GM18507 (cell line): ENCODE data around the gene MTMR1.

Experiments
- DNase-seq: peaks from one replicate; pipeline ENCODE4 v3.0.0; 2011; ENCODE audit warnings: low read depth; ENCODE audit not compliant: insufficient read length; ENCODE audit errors: extremely low spot score
- FAIRE-seq: peaks from 2 replicates; lab custom pipeline; 2011; peaks lifted over from hg19 to GRCh38; lab: Jason Lieb, UNC

MTMR1 gene

GRCh38 chrX:150759568-150760416 lies 66.6 kb downstream of the MTMR1 start:
- FAIRE-seq (no peak), DNase-seq (no peak)

GRCh38 chrX:150761176-150761818 lies 68.1 kb downstream of the MTMR1 start:
- FAIRE-seq (no peak), DNase-seq (no peak)

GRCh38 chrX:150761819-150762216 lies 68.6 kb downstream of the MTMR1 start:
- no peak for FAIRE-seq
- DNase-seq = no peak

- no peak for FAIRE-seq
- DNase-seq = no peak
Measured at GRCh38 chrX:150762258-150763165, 69.3 kb downstream of the MTMR1 start.

- DNase-seq = no peak
- FAIRE-seq = no peak
Measured at GRCh38 chrX:150763303-150763797, 70.2 kb downstream of the MTMR1 start.

- DNase-seq (no peak), FAIRE-seq (no peak)
Measured at GRCh38 chrX:150763810-150764209, 70.6 kb downstream of the MTMR1 start.

- FAIRE-seq = no peak
- DNase-seq = no peak
Measured at GRCh38 chrX:150765237-150765636, 72.0 kb downstream of the MTMR1 start.

- FAIRE-seq = no peak
- no peak for DNase-seq
Measured at GRCh38 chrX:150765782-150766350, 72.7 kb downstream of the MTMR1 start.

- DNase-seq (no peak), FAIRE-seq (no peak)
Measured at GRCh38 chrX:150766351-150767044, 73.3 kb downstream of the MTMR1 start.

GRCh38 chrX:150767045-150767395 lies 73.8 kb downstream of the MTMR1 start:
- FAIRE-seq (no peak), DNase-seq (no peak)

- FAIRE-seq (no peak), DNase-seq (no peak)
Measured at GRCh38 chrX:150767475-150768131, 74.4 kb downstream of the MTMR1 start.

- FAIRE-seq (no peak), DNase-seq (no peak)
Measured at GRCh38 chrX:150768132-150768485, 74.9 kb downstream of the MTMR1 start.

GRCh38 chrX:150768580-150769190 lies 75.5 kb downstream of the MTMR1 start:
- no peak for DNase-seq
- FAIRE-seq = no peak

- DNase-seq (no peak), FAIRE-seq (no peak)
Measured at GRCh38 chrX:150769408-150769807, 76.2 kb downstream of the MTMR1 start.

- FAIRE-seq (no peak), DNase-seq (no peak)
Measured at GRCh38 chrX:150770623-150771022, 77.4 kb downstream of the MTMR1 start.

- FAIRE-seq (no peak), DNase-seq (no peak)
Measured at GRCh38 chrX:150771116-150771515, 77.9 kb downstream of the MTMR1 start.

GRCh38 chrX:150772150-150772970 lies 79.2 kb downstream of the MTMR1 start:
- DNase-seq (peak; percentile 48), FAIRE-seq (peak; percentile 69)
